Neural progenitor cell (in vitro differentiated cells): ENCODE data around the gene TOMM22. TPM values are rescaled to one million over a fixed set of nuclear protein-coding genes. Genes with fewer than 3 reads are reported as not detected.

ENCODE experiments used
- DNase-seq: peaks from one replicate; pipeline ENCODE4 v3.0.0-alpha.2; 2016; ENCODE audit warnings: low spot score
- H2AFZ ChIP-seq: fragments of 200-600 bp; sonication (generic); replicated peaks from 2 replicates; pipeline ENCODE4 v1.6.1; 2016; ENCODE audit warnings: antibody characterized with exemption
- H3F3A ChIP-seq: fragments of 200-600 bp; sonication (generic); 2 replicates; pipeline ENCODE4 v1.6.1; 2016; ENCODE audit warnings: antibody characterized with exemption, low read depth
- H3K27ac ChIP-seq: fragments of 200-600 bp; sonication (generic); 2 replicates; pipeline ENCODE4 v1.5.1; 2016; ENCODE audit warnings: mild to moderate bottlenecking
- H3K27me3 ChIP-seq: fragments of 200-600 bp; sonication (generic); 2 replicates; pipeline ENCODE4 v1.6.1; 2016; ENCODE audit warnings: mild to moderate bottlenecking, moderate library complexity
- H3K36me3 ChIP-seq: fragments of 200-600 bp; sonication (generic); 2 replicates; pipeline ENCODE4 v1.5.1; 2016
- H3K4me1 ChIP-seq: fragments of 200-600 bp; sonication (generic); 2 replicates; pipeline ENCODE4 v1.6.1; 2016; ENCODE audit warnings: mixed run types
- H3K4me2 ChIP-seq: fragments of 200-600 bp; sonication (generic); 2 replicates; pipeline ENCODE4 v1.6.1; 2016
- H3K4me3 ChIP-seq: fragments of 200-600 bp; sonication (generic); 2 replicates; pipeline ENCODE4 v1.5.1; 2016
- H3K79me2 ChIP-seq: fragments of 200-600 bp; sonication (generic); 2 replicates; pipeline ENCODE4 v1.6.1; 2016; ENCODE audit warnings: low read depth
- H3K9ac ChIP-seq: fragments of 200-600 bp; sonication (generic); 2 replicates; pipeline ENCODE4 v1.6.1; 2016
- H3K9me3 ChIP-seq: fragments of 200-600 bp; sonication (generic); 2 replicates; pipeline ENCODE4 v1.5.1; 2016; ENCODE audit warnings: low read depth
- H4K20me1 ChIP-seq: fragments of 200-600 bp; sonication (generic); 2 replicates; pipeline ENCODE4 v1.6.1; 2016; ENCODE audit warnings: low read depth
- H3K27ac Mint-ChIP-seq: 3 replicates; pipeline ENCODE4 v1.8.0; 2021; ENCODE audit warnings: mixed read lengths
- H3K27me3 Mint-ChIP-seq: 2 replicates; pipeline ENCODE4 v1.8.0; 2022; ENCODE audit warnings: low read depth, mild to moderate bottlenecking, inconsistent platforms, moderate library complexity, mixed read lengths; ENCODE audit not compliant: insufficient read depth
- H3K36me3 Mint-ChIP-seq: 3 replicates; pipeline ENCODE4 v1.8.0; 2021; ENCODE audit warnings: mixed read lengths
- H3K4me1 Mint-ChIP-seq: 3 replicates; pipeline ENCODE4 v1.8.0; 2021; ENCODE audit warnings: mixed read lengths
- H3K4me3 Mint-ChIP-seq: 3 replicates; pipeline ENCODE4 v1.8.0; 2021; ENCODE audit warnings: mild to moderate bottlenecking, moderate library complexity, mixed read lengths
- H3K9me3 Mint-ChIP-seq: 3 replicates; pipeline ENCODE4 v1.8.0; 2020; ENCODE audit warnings: mixed read lengths
- EZH2 ChIP-seq: fragments of 200-600 bp; sonication (generic); IDR thresholded peaks from 2 replicates; pipeline ENCODE4 v1.6.1; 2017; ENCODE audit warnings: antibody characterized with exemption, mild to moderate bottlenecking, moderate library complexity
- EZH2phosphoT487 ChIP-seq: fragments of 200-600 bp; sonication (generic); IDR thresholded peaks from 2 replicates; pipeline ENCODE4 v1.6.1; 2017; ENCODE audit warnings: antibody characterized with exemption
- total RNA-seq: library from RNA; depleted of rRNA; stranded (reverse); fragments of >200 nt; gene quantifications from 2 replicates; pipeline ENCODE4 v1.2.3, GENCODE V29; 2015; ENCODE audit warnings: low replicate concordance
- TF ChIP-seq, protein P1 (sequence below): fragments of 200-600 bp; sonication (generic); IDR thresholded peaks from 2 replicates; pipeline ENCODE4 v1.5.1; 2017; ENCODE audit warnings: antibody characterized with exemption, mild to moderate bottlenecking

Gene TOMM22
- total RNA-seq, 1 donor from 2014 or later: 134 TPM

DNA sequence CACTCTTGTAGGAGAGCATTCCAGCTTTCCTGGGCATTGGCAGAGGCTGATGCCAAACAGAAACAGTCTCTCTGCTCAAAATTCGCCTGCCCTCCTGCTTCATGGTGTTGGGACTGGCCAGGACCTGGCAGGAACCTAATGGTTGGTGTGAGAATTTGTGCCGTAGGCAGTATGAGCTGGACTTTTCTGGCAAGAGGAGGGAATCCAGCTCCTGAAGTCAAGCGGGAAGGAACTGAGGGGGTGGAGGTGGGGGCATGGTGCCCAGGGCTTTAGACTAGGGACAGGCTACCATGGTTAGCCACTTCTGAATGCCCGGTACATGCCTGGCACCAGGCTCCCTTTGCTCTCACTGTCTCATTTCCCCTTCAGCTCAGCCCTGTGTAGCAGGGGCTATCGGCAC is 6.9 kb upstream of the TOMM22 start:
- H4K20me1 ChIP-seq: no peaks in the 10 kb centered on the region
- H3K9me3 ChIP-seq: no peaks in the 10 kb centered on the region
- no peaks in the 10 kb centered on the region for H3K36me3 ChIP-seq
- H3K4me1 ChIP-seq: no peaks in the 10 kb centered on the region
- no peak overlapping the region for H2AFZ ChIP-seq
- H3K4me2 ChIP-seq: no peak overlapping the region
- no peak overlapping the region for H3K27ac ChIP-seq
- H3F3A ChIP-seq: no peaks in the 10 kb centered on the region
- H3K9ac ChIP-seq: no peak overlapping the region
- H3K4me3 Mint-ChIP-seq: no peak overlapping the region
- H3K36me3 Mint-ChIP-seq: peaks cover 26% of the 10 kb centered on the region
- H3K27ac Mint-ChIP-seq: no peak overlapping the region
- H3K4me1 Mint-ChIP-seq: peaks cover 3% of the 10 kb centered on the region
- H3K79me2 ChIP-seq: no peaks in the 10 kb centered on the region
- no peak for TF ChIP-seq EZH2phosphoT487
- TF ChIP-seq, protein P1, sequence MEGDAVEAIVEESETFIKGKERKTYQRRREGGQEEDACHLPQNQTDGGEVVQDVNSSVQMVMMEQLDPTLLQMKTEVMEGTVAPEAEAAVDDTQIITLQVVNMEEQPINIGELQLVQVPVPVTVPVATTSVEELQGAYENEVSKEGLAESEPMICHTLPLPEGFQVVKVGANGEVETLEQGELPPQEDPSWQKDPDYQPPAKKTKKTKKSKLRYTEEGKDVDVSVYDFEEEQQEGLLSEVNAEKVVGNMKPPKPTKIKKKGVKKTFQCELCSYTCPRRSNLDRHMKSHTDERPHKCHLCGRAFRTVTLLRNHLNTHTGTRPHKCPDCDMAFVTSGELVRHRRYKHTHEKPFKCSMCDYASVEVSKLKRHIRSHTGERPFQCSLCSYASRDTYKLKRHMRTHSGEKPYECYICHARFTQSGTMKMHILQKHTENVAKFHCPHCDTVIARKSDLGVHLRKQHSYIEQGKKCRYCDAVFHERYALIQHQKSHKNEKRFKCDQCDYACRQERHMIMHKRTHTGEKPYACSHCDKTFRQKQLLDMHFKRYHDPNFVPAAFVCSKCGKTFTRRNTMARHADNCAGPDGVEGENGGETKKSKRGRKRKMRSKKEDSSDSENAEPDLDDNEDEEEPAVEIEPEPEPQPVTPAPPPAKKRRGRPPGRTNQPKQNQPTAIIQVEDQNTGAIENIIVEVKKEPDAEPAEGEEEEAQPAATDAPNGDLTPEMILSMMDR: no peak
- TF ChIP-seq EZH2: no peak
- H3K27me3 Mint-ChIP-seq: peaks cover 3% of the 10 kb centered on the region
- no peak overlapping the region for H3K4me3 ChIP-seq
- H3K9me3 Mint-ChIP-seq: no peaks in the 10 kb centered on the region
- DNase-seq: no peak
- no peaks in the 10 kb centered on the region for H3K27me3 ChIP-seq

DNA sequence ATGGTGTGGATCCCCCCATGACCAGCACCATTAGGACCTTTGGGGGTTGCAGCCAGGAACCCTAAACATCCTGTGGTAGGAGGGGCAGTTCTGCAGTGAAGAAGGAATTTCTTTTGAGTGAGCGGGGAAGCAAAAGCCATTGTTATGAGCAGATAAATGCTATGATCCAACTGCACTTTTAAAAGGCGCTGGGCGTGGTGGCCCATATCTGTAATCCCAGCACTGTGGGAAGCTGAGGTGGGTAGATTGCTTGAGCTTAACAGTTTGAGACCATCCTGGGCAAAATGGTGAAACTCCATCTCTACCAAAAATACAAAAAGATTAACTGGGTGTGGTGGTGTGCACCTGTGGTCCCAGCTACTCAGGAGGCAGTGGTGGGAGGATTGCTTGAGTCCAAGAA is 5.9 kb upstream of the TOMM22 start:
- peaks cover 23% of the 10 kb centered on the region for H3K36me3 Mint-ChIP-seq
- Histone ChIP-seq H3K4me2 (no peak overlapping the region), H3K27me3 (no peaks in the 10 kb centered on the region), H3K9me3 (no peaks in the 10 kb centered on the region), H3K4me1 (no peaks in the 10 kb centered on the region), H4K20me1 (no peaks in the 10 kb centered on the region), H3K9ac (no peak overlapping the region), H2AFZ (no peak overlapping the region), H3K4me3 (no peak overlapping the region), H3K79me2 (no peaks in the 10 kb centered on the region), H3K27ac (no peak overlapping the region), H3K36me3 (no peaks in the 10 kb centered on the region), H3F3A (no peaks in the 10 kb centered on the region)
- TF ChIP-seq, protein P1: no peak
- TF ChIP-seq EZH2 (no peak), EZH2phosphoT487 (no peak)
- no peak overlapping the region for H3K4me3 Mint-ChIP-seq
- H3K27me3 Mint-ChIP-seq: peaks cover 3% of the 10 kb centered on the region
- H3K4me1 Mint-ChIP-seq: peaks cover 6% of the 10 kb centered on the region
- no peak for DNase-seq
- H3K9me3 Mint-ChIP-seq: no peaks in the 10 kb centered on the region
- no peak overlapping the region for H3K27ac Mint-ChIP-seq

DNA sequence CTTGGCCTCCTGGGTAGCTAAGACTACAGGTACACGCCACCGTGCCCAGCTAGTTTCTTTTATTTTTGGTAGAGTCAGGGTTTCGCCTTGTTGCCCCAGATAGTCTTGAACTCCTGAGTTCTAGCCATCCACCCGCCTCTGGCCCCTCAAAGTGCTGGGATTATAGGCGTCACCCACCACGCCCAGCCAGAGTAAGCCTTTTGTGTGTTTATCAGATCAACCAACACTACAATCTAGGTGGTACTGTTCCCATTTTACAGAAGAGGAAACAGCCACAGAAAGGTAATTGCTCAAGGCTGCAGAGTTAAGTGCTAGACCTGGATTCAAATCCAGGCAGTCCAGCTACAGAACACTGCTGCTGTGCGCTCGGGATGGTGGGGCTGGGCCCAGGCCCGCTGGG is 3.1 kb downstream of the TOMM22 start:
- Histone ChIP-seq H3K9ac (no peak overlapping the region), H4K20me1 (no peaks in the 10 kb centered on the region), H3K36me3 (peaks cover 4% of the 10 kb centered on the region), H2AFZ (no peak overlapping the region), H3K4me1 (peaks cover 4% of the 10 kb centered on the region), H3K79me2 (peaks cover 11% of the 10 kb centered on the region), H3K9me3 (no peaks in the 10 kb centered on the region), H3K27me3 (no peaks in the 10 kb centered on the region), H3K27ac (no peak overlapping the region), H3K4me3 (no peak overlapping the region), H3K4me2 (no peak overlapping the region), H3F3A (peaks cover 31% of the 10 kb centered on the region)
- Mint-ChIP-seq H3K36me3 (peaks cover 40% of the 10 kb centered on the region), H3K4me1 (peaks cover 21% of the 10 kb centered on the region), H3K27me3 (peaks cover 4% of the 10 kb centered on the region), H3K9me3 (peaks cover 9% of the 10 kb centered on the region), H3K27ac (no peak overlapping the region), H3K4me3 (no peak overlapping the region)
- TF ChIP-seq EZH2 (no peak), EZH2phosphoT487 (no peak)
- TF ChIP-seq, protein P1: no peak
- DNase-seq: no peak
